GM12872 (cell line): ENCODE data around the gene DNM3.

Source experiments
- TF ChIP-seq, protein P1 (sequence below): IDR thresholded peaks from 3 replicates; pipeline ENCODE4 v1.5.1; 2011; ENCODE audit warnings: low read depth, mild to moderate bottlenecking, low read length, moderate library complexity; ENCODE audit not compliant: insufficient read depth

Gene DNM3

DNA sequence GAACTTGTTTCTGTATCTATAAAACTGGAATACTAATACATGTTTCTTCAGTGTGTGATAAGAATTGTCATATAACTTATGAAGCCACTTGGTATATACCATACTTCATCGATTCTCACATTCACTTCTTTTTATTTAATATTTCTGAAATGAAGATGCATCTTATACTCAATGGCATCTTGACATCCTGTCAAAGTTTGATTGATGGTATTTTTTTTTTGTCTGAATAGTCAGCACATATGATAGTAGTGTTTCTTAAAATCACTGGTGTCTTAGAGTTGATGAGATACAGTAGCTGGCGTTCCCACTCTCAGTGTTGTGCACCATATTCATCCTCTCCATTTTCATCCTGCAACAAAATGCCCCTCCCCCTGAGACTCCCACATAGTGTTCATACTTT, 544.7 kb downstream of the DNM3 start:
- TF ChIP-seq, protein P1, sequence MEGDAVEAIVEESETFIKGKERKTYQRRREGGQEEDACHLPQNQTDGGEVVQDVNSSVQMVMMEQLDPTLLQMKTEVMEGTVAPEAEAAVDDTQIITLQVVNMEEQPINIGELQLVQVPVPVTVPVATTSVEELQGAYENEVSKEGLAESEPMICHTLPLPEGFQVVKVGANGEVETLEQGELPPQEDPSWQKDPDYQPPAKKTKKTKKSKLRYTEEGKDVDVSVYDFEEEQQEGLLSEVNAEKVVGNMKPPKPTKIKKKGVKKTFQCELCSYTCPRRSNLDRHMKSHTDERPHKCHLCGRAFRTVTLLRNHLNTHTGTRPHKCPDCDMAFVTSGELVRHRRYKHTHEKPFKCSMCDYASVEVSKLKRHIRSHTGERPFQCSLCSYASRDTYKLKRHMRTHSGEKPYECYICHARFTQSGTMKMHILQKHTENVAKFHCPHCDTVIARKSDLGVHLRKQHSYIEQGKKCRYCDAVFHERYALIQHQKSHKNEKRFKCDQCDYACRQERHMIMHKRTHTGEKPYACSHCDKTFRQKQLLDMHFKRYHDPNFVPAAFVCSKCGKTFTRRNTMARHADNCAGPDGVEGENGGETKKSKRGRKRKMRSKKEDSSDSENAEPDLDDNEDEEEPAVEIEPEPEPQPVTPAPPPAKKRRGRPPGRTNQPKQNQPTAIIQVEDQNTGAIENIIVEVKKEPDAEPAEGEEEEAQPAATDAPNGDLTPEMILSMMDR: no peak

DNA sequence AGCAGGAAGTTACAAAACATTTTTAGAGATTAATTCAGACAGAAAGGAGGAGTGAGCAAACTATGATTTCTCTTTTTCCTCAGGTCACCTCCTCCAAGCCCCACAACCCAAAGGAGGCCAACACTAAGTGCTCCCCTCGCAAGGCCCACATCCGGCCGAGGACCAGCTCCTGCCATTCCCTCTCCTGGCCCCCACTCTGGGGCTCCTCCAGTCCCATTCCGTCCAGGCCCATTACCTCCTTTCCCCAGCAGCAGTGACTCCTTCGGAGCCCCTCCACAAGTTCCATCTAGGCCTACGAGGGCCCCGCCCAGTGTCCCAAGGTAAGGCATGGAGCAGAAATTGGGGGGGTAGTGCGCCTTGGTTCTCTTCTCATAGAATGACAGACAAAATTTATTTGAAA, 547.2 kb downstream of the DNM3 start:
- TF ChIP-seq, protein P1: no peak

DNA sequence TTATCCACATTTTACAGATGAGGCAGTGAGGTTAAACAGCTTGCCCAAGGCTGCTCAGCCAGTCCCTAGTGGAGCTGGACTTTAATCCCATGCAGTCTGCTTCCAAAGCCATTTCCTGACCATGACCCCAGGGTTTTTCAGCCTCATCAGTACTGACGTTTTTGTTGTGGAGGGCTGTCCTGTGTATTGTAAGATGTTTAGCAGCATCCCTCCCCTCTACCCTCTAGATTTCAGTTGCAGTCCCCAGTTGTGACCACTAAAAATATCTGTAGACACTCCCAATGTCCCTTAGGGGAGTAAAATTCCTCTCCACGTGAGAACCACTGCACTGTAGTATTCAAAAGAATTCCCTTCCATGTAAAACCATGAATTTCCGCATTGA, 549.0 kb downstream of the DNM3 start:
- TF ChIP-seq, protein P1: 0 out of 3 replicates have a peak, but pooled peaks have one; percentile 7

DNA sequence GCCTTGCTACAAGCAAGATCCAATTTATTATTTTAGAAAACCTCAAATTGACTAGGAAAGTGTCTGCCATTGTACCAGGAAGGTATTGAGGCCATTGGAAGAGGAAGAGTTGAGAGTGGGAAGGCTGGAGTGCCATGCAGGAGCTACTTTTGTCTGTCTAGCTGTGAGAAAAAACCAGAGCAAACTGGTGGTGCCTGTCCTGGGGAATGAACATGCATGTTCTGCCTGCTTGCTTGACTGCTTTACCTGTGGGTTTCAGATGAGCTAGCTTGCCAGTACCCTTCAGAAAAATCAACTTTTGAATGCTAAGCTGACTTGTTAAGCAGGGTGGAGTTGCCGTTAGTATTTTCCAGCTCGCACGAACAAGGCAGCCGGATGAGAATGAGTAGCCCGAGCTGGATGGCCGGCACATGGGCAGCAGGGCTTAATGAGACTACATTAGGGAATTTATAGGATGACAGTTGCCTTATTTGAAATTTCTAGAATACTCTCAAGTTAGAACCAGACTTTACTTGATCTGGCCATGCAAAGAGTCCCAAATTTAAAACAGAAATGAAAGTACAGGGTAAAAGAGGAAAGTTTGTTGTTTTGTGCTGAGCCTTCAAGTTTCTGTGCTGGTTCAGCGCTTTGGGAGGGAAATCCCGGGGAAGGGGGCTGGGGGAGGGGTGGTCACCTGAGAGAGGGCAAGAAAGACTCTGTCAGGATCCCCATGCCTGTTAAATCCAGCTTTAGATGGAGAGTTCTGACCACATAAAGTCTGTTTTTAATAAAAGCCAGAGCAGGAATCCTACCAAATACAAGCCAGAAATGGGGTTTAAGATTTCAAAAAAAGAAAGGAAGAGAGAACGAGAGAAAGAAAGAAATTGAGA, 549.6 kb downstream of the DNM3 start:
- TF ChIP-seq, protein P1: no peak

DNA sequence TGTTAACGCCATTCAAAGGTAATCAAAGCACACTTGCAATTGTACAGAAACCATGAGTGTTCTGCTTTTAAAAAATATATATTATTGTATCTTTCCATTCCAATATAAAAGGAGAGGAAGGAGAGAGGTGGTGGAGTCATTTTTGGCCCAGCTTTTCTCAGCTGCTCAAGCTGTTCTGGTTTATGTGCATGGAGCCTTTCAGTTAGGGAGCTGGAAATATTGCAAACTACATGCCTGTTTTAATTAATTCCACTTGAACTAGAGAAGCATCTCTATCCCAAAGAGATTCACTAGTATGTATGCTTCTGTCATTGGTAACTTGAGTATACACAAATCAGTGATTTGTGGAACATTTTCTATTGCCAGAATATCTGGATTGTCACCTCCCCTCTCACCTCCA, 550.7 kb downstream of the DNM3 start:
- TF ChIP-seq, protein P1: no peak

DNA sequence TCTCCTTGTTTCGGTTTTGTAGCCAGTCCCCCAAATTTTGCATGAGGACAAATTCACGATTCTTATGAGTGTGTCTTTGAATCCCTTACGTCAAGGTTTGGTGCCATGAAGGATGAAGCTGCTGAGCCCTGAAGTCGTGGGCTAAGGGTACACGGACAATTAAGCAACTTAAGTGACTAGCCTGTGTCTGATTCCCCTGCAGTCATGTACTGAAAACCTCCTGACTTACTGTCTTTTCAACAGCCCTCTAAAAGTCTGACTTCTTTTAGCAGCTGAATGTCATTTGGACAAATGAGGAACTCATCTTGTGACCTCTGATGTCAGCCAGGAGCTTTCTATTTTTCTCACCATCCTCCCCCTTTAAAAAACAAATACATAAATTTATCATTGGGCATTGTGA, 552.1 kb downstream of the DNM3 start:
- TF ChIP-seq, protein P1: no peak

DNA sequence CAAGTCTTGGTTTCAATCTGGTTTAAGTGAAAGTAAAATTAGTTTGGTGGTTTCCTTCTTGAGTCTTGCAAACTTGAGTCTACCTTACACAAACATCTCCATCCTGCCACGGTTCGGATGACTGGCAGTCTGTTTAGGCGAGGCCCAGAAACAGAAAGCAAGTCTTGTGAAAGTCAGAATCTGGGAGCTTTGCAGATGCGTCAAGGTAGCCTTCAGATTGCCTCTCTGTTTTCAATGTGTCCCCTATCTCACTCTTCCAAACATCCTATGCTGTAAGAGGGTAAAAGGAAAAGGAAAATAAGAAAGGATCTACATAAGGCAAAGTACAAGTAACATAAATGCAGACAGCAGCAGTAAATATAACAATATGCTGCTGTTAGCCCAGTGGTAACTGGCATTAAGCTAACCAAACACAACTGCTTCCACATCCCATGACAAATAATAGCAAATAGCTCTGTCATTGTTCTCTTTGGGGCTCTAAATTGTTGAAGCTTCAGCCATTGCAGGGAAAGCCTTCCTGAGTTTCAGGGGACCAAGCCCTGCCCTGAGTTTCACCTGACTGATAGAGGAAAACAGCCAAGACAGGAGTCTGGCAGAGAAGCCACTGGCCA, 552.9 kb downstream of the DNM3 start:
- TF ChIP-seq, protein P1: no peak
